H9 (cell line): ENCODE data around the gene FGF9. TPM values are rescaled to one million over a fixed set of nuclear protein-coding genes. Genes with fewer than 3 reads are reported as not detected.

Experiments
- DNase-seq: peaks from one replicate; pipeline ENCODE4 v3.0.0-alpha.2; 2017
- H2AFZ ChIP-seq: one replicate; pipeline ENCODE4 v1.6.1; 2013; ENCODE audit warnings: mild to moderate bottlenecking, low read length, control low read depth, moderate library complexity
- H2AK5ac ChIP-seq: 2 replicates; pipeline ENCODE4 v1.6.1; 2013; ENCODE audit warnings: low read length, control low read depth, mixed read lengths; ENCODE audit not compliant: insufficient read length
- H2BK120ac ChIP-seq: one replicate; pipeline ENCODE4 v1.6.1; 2013; ENCODE audit warnings: low read depth, mild to moderate bottlenecking, low read length, control low read depth, inconsistent platforms; ENCODE audit not compliant: poor library complexity, severe bottlenecking
- H2BK12ac ChIP-seq: 2 replicates; pipeline ENCODE4 v1.6.1; 2013; ENCODE audit warnings: low read length, control low read depth, mixed read lengths, low read depth; ENCODE audit not compliant: insufficient read length
- H2BK15ac ChIP-seq: 2 replicates; pipeline ENCODE4 v1.6.1; 2013; ENCODE audit warnings: low read depth, low read length, control low read depth
- H2BK20ac ChIP-seq: one replicate; pipeline ENCODE4 v1.6.1; 2013; ENCODE audit warnings: low read depth, mild to moderate bottlenecking, low read length, control low read depth, inconsistent platforms; ENCODE audit not compliant: poor library complexity, severe bottlenecking
- H2BK5ac ChIP-seq: 2 replicates; pipeline ENCODE4 v1.6.1; 2013; ENCODE audit warnings: low read length, control low read depth, mixed read lengths; ENCODE audit not compliant: insufficient read length
- H3K14ac ChIP-seq: 2 replicates; pipeline ENCODE4 v1.6.1; 2013; ENCODE audit warnings: low read length, control low read depth; ENCODE audit not compliant: insufficient read depth
- H3K18ac ChIP-seq: 2 replicates; pipeline ENCODE4 v1.6.1; 2013; ENCODE audit warnings: low read depth, mild to moderate bottlenecking, mixed read lengths, low read length, control low read depth; ENCODE audit not compliant: insufficient read length
- H3K23ac ChIP-seq: 2 replicates; pipeline ENCODE4 v1.6.1; 2013; ENCODE audit warnings: low read length, control low read depth, mixed read lengths, low read depth; ENCODE audit not compliant: insufficient read length
- H3K23me2 ChIP-seq: 2 replicates; pipeline ENCODE4 v1.6.1; 2013; ENCODE audit warnings: low read depth, mild to moderate bottlenecking, mixed read lengths, low read length, control low read depth; ENCODE audit not compliant: insufficient read length, poor library complexity, severe bottlenecking
- H3K27ac ChIP-seq: 2 replicates; pipeline ENCODE4 v1.5.1; 2013; ENCODE audit warnings: low read length, control low read depth, mixed read lengths, low read depth; ENCODE audit not compliant: insufficient read length
- H3K27me3 ChIP-seq: 2 replicates; pipeline ENCODE4 v1.6.1; 2013; ENCODE audit warnings: low read length, control low read depth, inconsistent platforms; ENCODE audit not compliant: insufficient read depth
- H3K4ac ChIP-seq: 2 replicates; pipeline ENCODE4 v1.6.1; 2013; ENCODE audit warnings: low read depth, mild to moderate bottlenecking, control low read depth, inconsistent platforms, low read length, moderate library complexity
- H3K4me1 ChIP-seq: 2 replicates; pipeline ENCODE4 v1.6.1; 2013; ENCODE audit warnings: low read length, control low read depth, inconsistent platforms; ENCODE audit not compliant: insufficient read depth
- H3K4me2 ChIP-seq: 2 replicates; pipeline ENCODE4 v1.6.1; 2013; ENCODE audit warnings: low read length, control low read depth, mixed read lengths; ENCODE audit not compliant: insufficient read length, insufficient read depth
- H3K56ac ChIP-seq: 2 replicates; pipeline ENCODE4 v1.6.1; 2013; ENCODE audit warnings: low read depth, mild to moderate bottlenecking, mixed read lengths, low read length, control low read depth; ENCODE audit not compliant: insufficient read length
- H3K79me1 ChIP-seq: 2 replicates; pipeline ENCODE4 v1.6.1; 2013; ENCODE audit warnings: low read depth, mild to moderate bottlenecking, moderate library complexity, low read length, control low read depth, inconsistent platforms; ENCODE audit not compliant: insufficient read depth, poor library complexity, severe bottlenecking
- H3K79me2 ChIP-seq: 2 replicates; pipeline ENCODE4 v1.6.1; 2013; ENCODE audit warnings: low read length, control low read depth, inconsistent platforms; ENCODE audit not compliant: insufficient read depth
- H3K9ac ChIP-seq: 2 replicates; pipeline ENCODE4 v1.6.1; 2013; ENCODE audit warnings: low read length, control low read depth, mixed read lengths; ENCODE audit not compliant: insufficient read length; ENCODE audit errors: extremely low read depth
- H3K9me3 ChIP-seq: one replicate; pipeline ENCODE4 v1.6.1; 2013; ENCODE audit warnings: low read depth, low read length, inconsistent platforms; ENCODE audit not compliant: control insufficient read depth
- H3T11ph ChIP-seq: one replicate; pipeline ENCODE4 v1.6.1; 2013; ENCODE audit warnings: mild to moderate bottlenecking, low read length, control low read depth, inconsistent platforms
- H4K20me1 ChIP-seq: one replicate; pipeline ENCODE4 v1.6.1; 2013; ENCODE audit not compliant: control insufficient read depth, insufficient read length, insufficient read depth
- H4K5ac ChIP-seq: 2 replicates; pipeline ENCODE4 v1.6.1; 2013; ENCODE audit warnings: low read depth, mild to moderate bottlenecking, mixed read lengths, low read length, control low read depth; ENCODE audit not compliant: insufficient read length
- H4K8ac ChIP-seq: replicated peaks from 2 replicates; pipeline ENCODE4 v1.6.1; 2013; ENCODE audit warnings: low read length, control low read depth, mixed read lengths, low read depth; ENCODE audit not compliant: insufficient read length
- H4K91ac ChIP-seq: 2 replicates; pipeline ENCODE4 v1.6.1; 2013; ENCODE audit warnings: low read depth, mild to moderate bottlenecking, moderate library complexity, mixed read lengths, low read length, control low read depth; ENCODE audit not compliant: insufficient read length
- H3K27ac Mint-ChIP-seq, 3 experiments: 2 replicates in 2 of 3; 3 replicates in 1 of 3; pipeline ENCODE4 v1.8.0; 2020 to 2021; ENCODE audit warnings: mixed read lengths in 3 of 3, mild to moderate bottlenecking in 1 of 3, moderate library complexity in 1 of 3
- H3K27me3 Mint-ChIP-seq: 2 replicates; pipeline ENCODE4 v1.8.0; 2021; ENCODE audit warnings: low read depth, mild to moderate bottlenecking, moderate library complexity, mixed read lengths
- H3K36me3 Mint-ChIP-seq, 3 experiments: 2 replicates in 2 of 3; 3 replicates in 1 of 3; pipeline ENCODE4 v1.8.0; 2020 to 2021; ENCODE audit warnings: low read depth in 3 of 3, mixed read lengths in 3 of 3; ENCODE audit not compliant: insufficient read depth in 1 of 3
- H3K4me1 Mint-ChIP-seq, 2 experiments: 2 replicates each; pipeline ENCODE4 v1.8.0; 2020; ENCODE audit warnings: mixed read lengths in 2 of 2
- H3K4me3 Mint-ChIP-seq, 2 experiments: 2 replicates in 1 of 2; 3 replicates in 1 of 2; pipeline ENCODE4 v1.8.0; 2020 to 2021; ENCODE audit warnings: mild to moderate bottlenecking in 2 of 2, mixed read lengths in 2 of 2, moderate library complexity in 1 of 2
- H3K9me3 Mint-ChIP-seq, 2 experiments: 2 replicates in 1 of 2; 3 replicates in 1 of 2; pipeline ENCODE4 v1.8.0; 2020; ENCODE audit warnings: mild to moderate bottlenecking in 2 of 2, mixed read lengths in 2 of 2, moderate library complexity in 1 of 2
- WGBS: extraction: QIAGEN DNeasy Blood & Tissue Kit; methylation state at CpG from one replicate; pipeline ENCODE4 v1.1.7; 2013; ENCODE audit warnings: missing lambda C conversion rate, low lambda C conversion rate, mixed read lengths; ENCODE audit not compliant: insufficient read length; ENCODE audit errors: extremely low coverage; 5-methylcytosine and 5-hydroxymethylcytosine counted together
- total RNA-seq: library from RNA; stranded (reverse); gene quantifications from 2 replicates; pipeline ENCODE4 v1.2.1, GENCODE V29; 2021
- TF ChIP-seq, protein P1 (sequence below): fragments of 200-600 bp; sonication (generic); conservative IDR thresholded peaks from 3 replicates; pipeline ENCODE4 v1.8.0; 2021; ENCODE audit warnings: antibody characterized with exemption, mild to moderate bottlenecking

The FGF9 gene
- total RNA-seq, 1 experiment from 2014 or later: 0.22 TPM

DNA sequence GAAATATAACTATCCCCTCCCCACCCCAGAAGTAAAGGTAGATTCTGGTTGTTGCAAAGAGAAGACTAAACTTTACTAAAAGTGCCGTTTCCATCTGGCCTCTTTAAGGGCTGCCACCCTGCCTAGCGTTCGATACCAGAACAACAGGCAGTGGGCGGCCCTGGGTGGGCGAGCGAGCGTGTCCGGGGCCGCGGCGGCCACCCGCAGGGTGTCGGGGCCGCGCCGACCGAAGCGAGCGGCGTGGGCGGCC, 2.6 kb downstream of the FGF9 start:
- Histone ChIP-seq H2BK20ac (no peak overlapping the region), H3K23me2 (peaks cover 35% of the 10 kb centered on the region), H3K27me3 (peaks cover 55% of the 10 kb centered on the region), H4K91ac (no peak overlapping the region), H3K4ac (no peak overlapping the region), H3T11ph (no peak overlapping the region), H2BK5ac (no peak overlapping the region), H3K14ac (no peak overlapping the region), H3K4me1 (peaks cover 6% of the 10 kb centered on the region; the same call in 1 of the 2 replicates), H4K20me1 (no peaks in the 10 kb centered on the region), H3K79me1 (no peaks in the 10 kb centered on the region), H4K8ac (no peak overlapping the region), H2AFZ (no peak overlapping the region), H3K9me3 (no peaks in the 10 kb centered on the region), H3K56ac (no peak overlapping the region), H3K4me2 (peak overlapping the region; percentile 35), H2BK15ac (no peak overlapping the region), H4K5ac (no peak overlapping the region), H3K18ac (no peak overlapping the region), H3K27ac (no peak overlapping the region), H2BK120ac (no peak overlapping the region), H2AK5ac (no peak overlapping the region), H3K23ac (no peak overlapping the region), H3K79me2 (no peaks in the 10 kb centered on the region), H2BK12ac (no peak overlapping the region), H3K9ac (no peak overlapping the region)
- Mint-ChIP-seq H3K4me3 (peak overlapping the region; percentile 31 to 77; a peak in 4 of 5 replicates), H3K9me3 (peaks cover 0 to 2% of the 10 kb centered on the region in 2 experiments; a peak in 2 of 5 replicates), H3K27ac (no peak overlapping the region), H3K27me3 (peaks cover 91% of the 10 kb centered on the region), H3K4me1 (peaks cover 35 to 45% of the 10 kb centered on the region in 2 experiments), H3K36me3 (no peaks in the 10 kb centered on the region)
- TF ChIP-seq, protein P1, sequence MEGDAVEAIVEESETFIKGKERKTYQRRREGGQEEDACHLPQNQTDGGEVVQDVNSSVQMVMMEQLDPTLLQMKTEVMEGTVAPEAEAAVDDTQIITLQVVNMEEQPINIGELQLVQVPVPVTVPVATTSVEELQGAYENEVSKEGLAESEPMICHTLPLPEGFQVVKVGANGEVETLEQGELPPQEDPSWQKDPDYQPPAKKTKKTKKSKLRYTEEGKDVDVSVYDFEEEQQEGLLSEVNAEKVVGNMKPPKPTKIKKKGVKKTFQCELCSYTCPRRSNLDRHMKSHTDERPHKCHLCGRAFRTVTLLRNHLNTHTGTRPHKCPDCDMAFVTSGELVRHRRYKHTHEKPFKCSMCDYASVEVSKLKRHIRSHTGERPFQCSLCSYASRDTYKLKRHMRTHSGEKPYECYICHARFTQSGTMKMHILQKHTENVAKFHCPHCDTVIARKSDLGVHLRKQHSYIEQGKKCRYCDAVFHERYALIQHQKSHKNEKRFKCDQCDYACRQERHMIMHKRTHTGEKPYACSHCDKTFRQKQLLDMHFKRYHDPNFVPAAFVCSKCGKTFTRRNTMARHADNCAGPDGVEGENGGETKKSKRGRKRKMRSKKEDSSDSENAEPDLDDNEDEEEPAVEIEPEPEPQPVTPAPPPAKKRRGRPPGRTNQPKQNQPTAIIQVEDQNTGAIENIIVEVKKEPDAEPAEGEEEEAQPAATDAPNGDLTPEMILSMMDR: no peak; the same call in 2 of the 3 replicates
- no peak for DNase-seq
- WGBS: no CpG with 5 or more reads among the region's 21 CpGs
